Smooth muscle cell of the brain vasculature (primary cell): Measurements from ENCODE around the gene PROSER2.
"Not testable (repeated sequence)": the region's sequence is repeated elsewhere in the genome, so short reads cannot be mapped to it uniquely, and the experiment has no call there.

Experiments used
- DNase-seq: peaks from one replicate; pipeline ENCODE4 v3.0.0-alpha.2; 2012; ENCODE audit warnings: low read depth, low spot score

The PROSER2 gene

GRCh38 chr10:11835061-11835460 lies 11.9 kb downstream of the PROSER2 start:
- DNase-seq: no peak

GRCh38 chr10:11835704-11836103 lies 12.5 kb downstream of the PROSER2 start:
- no peak for DNase-seq

DNA sequence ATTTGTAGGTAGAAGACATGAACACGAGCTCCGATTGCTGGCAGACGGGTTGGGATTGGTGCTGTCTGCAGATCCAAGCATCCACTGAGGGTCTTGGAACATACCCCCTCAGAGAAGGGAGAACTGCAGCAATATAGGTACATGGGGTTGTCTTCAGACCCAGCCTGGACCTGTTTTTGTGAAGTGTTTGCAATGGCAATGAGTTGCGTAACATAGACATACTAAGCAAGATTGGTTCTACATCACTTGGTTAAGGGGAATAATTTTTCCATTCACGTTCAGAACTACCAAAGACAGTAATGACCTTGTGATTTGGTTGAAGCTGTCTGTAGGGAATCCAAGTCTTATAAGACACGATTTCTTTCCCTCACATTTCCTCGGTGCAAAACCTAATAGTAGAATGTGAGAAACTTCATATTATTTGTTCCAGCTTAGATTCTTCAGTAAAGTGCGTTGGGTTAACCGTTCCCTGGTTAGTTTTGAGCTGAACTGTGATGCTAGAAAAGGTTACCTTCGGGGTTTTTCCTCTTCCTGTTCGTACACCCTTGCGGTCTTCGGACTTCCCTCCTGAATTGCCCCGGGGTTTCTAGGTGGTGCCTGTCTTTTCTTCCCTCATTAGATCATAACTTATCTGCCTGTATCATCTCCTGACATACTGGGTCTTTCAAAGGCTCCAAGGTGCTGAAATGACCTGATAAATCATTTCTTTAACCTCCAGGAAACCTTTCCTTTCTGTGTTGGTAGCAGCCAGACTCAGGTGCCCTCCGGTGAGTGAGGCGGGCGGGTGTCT lies 14.4 kb downstream of the PROSER2 start:
- DNase-seq: no peak

DNA sequence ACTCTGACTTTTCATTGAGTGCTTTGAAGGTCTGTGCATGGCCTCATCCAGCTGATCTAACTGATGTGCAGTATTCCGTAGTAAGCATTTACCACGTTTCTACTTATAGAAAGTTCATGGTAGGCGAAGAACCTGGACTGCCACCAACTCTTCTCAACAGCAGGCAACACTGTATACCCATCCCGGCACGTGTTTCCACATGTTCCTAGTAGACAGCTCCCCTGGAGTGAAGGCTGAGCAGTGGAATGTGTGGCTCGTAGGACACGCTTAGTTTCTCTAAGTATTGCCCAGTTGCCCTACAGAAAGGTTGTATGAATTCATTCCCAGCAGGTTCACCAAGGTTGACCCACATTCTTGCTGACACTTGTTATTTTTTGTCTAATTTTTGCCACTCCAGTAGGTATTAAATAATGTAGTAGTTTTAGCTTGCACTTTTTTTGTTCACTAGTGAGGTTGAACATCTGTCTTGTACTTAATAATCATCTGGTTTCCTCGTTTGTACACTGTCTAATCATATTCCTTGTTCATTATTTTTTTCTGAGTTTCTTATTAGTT lies 15.2 kb downstream of the PROSER2 start:
- peak; percentile 23 for DNase-seq

- no peak for DNase-seq
Measured at GRCh38 chr10:11841375-11841774, 18.2 kb downstream of the PROSER2 start.

DNA sequence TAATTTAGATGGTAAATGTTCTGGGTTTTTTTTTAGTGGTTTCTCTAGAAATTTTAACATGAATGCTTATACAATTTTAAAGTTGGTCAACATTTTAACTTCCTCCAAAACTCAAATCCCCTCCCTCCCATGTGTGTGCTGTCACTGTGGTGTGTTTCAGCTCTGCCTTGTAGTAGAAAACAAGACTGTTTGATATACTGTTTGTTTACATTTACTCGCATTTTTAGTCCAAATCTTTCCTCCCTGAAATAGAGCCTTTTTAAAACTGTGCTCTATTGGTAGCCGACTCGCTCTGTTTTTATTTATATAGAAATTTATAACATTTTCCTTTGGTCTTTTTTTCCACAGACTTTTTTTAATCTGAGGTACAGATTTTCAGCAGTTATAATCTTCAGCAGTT lies 19.3 kb downstream of the PROSER2 start:
- DNase-seq: no peak

GRCh38 chr10:11845113-11845512 lies 22.0 kb downstream of the PROSER2 start:
- no peak for DNase-seq

DNA sequence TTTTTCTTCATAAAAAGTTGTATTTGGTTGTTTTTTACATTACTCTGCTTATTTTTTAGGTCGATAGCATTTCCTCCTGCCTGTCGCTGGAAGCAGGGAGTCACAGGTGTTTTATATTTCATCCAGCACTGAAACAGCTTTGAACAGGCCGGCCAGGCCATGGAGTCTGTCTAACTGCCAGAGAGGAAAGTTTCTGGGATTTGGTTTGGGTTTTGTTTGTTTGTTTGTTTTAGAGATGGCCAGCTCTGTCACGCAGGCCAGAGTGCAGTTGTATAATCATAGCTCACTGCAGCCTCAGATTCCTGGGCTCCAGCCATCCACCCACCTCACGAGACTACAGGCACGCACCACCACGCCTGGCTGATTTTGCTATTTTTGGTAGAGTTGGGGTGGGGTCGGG lies 23.4 kb downstream of the PROSER2 start:
- DNase-seq: no peak

- no peak for DNase-seq
Measured at GRCh38 chr10:11849277-11849676, 26.1 kb downstream of the PROSER2 start.

DNA sequence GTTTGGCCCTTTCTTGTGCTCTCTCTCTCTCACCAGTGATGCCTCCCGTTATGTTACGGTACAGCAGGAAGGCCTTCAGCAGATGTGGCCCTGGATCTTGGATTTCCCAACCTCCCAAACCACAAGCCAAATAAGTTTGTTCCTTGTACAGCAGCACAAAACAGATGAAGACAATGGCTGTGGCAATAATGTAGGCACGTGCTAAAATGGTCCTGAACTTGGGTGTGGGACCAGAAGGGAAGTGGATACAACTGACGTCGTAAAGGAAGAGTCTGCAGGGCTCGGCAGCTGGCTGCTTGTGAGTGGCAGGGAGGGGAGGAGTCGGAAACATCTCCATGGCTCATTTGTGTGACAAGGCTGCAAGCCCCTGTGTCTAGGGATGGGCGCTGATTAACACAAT lies 26.8 kb downstream of the PROSER2 start:
- no peak for DNase-seq

- no peak for DNase-seq
Measured at GRCh38 chr10:11851910-11852309, 28.8 kb downstream of the PROSER2 start.

- DNase-seq: not testable (repeated sequence)
Measured at GRCh38 chr10:11852637-11853036, 29.5 kb downstream of the PROSER2 start.

- DNase-seq: no peak
Measured at GRCh38 chr10:11853468-11853867, 30.3 kb downstream of the PROSER2 start.

DNA sequence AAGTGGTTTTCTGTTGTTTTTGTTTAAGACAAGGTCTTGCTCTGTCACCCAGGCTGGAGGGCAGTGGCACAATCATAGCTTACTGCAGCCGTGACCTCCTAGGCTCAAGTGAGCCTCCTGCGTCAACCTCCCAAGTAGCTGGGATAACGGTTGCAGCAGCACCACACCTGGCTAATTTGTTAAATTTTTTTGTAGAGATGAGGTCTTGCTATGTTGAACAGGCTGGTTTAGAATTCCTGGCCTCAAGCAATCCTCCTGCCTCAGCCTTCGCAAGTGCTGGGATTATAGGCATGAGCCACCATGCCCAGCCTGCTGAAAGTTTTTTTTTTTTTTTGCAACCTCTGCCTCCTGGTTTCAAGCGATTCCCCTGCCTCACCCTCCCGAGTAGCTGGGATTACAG lies 31.1 kb downstream of the PROSER2 start:
- no peak for DNase-seq

- DNase-seq: no peak
Measured at GRCh38 chr10:11856089-11856488, 32.9 kb downstream of the PROSER2 start.

- no peak for DNase-seq
Measured at GRCh38 chr10:11856678-11857077, 33.5 kb downstream of the PROSER2 start.

GRCh38 chr10:11858093-11858492 lies 34.9 kb downstream of the PROSER2 start:
- no peak for DNase-seq

DNA sequence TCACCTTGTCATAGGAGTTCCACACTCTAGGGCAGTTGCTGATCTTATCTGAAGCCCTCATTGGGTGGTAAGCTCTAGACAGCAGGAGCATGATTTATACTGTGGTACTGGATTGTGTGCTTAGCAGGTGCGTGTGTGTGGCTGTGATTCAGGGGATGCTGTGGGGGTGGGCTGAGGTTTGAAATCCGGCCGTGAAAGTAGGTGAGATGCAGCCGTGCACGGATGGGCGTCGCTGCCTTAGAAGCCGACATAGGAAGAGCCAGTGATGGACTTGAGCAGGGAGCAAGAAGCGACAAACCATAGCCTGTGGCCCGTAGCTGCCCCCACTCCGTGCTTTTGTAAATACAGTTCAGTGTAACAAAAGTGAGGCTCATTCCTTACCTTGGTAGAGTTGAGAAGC lies 38.2 kb downstream of the PROSER2 start:
- DNase-seq: no peak

GRCh38 chr10:11861811-11862428 lies 38.8 kb downstream of the PROSER2 start:
- DNase-seq: no peak

DNA sequence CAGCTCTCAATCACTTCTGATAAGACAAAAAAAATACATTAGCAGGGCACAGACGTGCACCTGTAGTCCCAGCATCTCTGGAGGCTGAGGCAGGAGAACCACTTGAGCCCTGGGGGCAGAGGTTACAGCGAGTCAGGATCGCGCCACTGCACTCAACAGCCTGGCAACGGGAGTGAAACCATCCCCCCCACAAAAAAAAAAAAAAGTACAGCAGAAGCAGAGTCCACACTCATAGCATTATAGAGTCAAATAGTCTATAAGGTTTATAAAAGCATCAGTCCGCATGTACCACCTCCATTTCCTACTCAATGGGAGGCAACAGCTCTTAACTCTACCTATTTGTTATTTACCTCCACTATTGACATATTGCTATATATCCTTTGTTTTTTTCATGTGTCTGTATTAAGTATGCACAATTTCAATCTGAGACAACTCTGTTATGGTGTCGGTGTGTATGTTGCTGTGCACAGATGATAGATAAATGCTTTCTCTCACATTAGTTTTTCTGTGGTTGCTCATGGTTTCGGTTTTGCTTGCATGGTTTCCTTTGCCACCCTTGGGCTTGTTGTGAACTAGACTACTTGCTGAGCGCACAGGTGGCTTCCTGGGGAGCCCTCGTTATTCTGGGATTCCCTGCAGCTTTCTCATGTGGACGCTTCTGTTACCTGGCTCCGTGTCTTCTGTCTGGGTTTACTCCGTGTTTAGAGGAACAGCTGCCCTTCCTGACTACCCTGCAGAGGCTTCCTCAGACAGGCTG lies 40.4 kb downstream of the PROSER2 start:
- no peak for DNase-seq

GRCh38 chr10:11864727-11865126 lies 41.6 kb downstream of the PROSER2 start:
- DNase-seq: no peak

- no peak for DNase-seq
Measured at GRCh38 chr10:11865561-11865960, 42.4 kb downstream of the PROSER2 start.
